ENCODE results near the gene ATXN1. TPM values are rescaled to one million over a fixed set of nuclear protein-coding genes. Genes with fewer than 3 reads are reported as not detected.

ATXN1 gene
- total RNA-seq, 4 donors from 2014 or later = 48.7 to 166 (median 105) TPM

DNA sequence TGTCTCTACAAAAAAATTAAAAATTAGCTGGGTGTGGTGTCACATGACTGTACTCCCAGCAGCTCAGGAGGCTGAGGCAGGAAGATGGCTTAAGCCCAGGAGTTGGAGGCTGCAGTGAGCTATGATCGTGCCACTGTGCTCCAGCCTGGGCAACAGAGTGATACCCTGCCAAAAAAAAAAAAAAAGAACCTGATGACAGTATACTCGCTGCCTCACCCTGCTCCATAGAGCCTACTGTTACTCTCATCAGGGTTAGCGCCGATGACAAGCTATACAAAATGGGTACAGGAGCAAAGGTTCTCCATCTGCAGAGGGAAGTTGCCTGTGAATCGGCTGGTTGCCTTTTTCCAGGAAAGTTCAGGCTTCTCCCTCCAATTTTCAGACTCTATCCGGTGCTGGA is 469.5 kb downstream of the ATXN1 start:
- Histone ChIP-seq H3K27me3 (no peaks in the 10 kb centered on the region), H3K9me3 (no peaks in the 10 kb centered on the region), H3K36me3 (no peaks in the 10 kb centered on the region), H3K27ac (no peak overlapping the region), H3K4me3 (no peak overlapping the region), H3K4me1 (no peaks in the 10 kb centered on the region)
- 83 to 84% methylated on average over 5 to 6 of the region's 6 CpGs for WGBS, 2 donors (ENCODE audit: low coverage in 1 of 2)
- no peak for TF ChIP-seq CTCF (IDR thresholded peaks at IDR 0.05)
- no peak for TF ChIP-seq EP300 (IDR thresholded peaks at IDR 0.05; ENCODE audit: low read depth)
- no peak for TF ChIP-seq POLR2A (IDR thresholded peaks at IDR 0.05)
- TF ChIP-seq POLR2AphosphoS5 (IDR thresholded peaks at IDR 0.05) = no peak
- intact Hi-C loops (cut with DNase I; ENCODE audit: low total_unique reads) (no loop called here), in situ Hi-C loops (cut with MboI; ENCODE audit: low pct_ligation_motif_present in 1 of 4, low pct_unique_long_range_greater_than_20kb in 1 of 4, low sequenced_read_pairs in 3 of 4) (no loop called here)
- no peak for DNase-seq

DNA sequence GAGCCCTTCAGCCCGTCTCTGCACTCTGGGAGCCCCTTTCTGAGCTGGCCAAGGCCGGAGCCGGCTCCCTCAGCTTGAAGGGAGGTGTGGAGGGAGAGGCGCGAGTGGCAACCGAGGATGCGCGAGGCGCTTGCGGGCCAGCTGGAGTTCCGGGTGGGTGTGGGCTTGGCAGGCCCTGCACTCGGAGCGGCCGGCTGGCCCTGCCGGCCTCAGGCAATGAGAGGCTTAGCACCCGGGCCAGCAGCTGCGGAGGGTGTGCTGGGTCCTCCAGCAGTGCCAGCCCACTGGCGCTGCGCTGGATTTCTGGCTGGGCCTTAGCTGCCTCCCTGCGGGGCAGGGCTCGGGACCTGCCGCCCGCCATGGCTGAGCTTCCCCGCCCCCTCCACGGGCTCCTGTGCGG is 473.1 kb downstream of the ATXN1 start:
- DNase-seq = no peak
- Histone ChIP-seq H3K9me3 (no peaks in the 10 kb centered on the region), H3K27ac (no peak overlapping the region), H3K27me3 (no peaks in the 10 kb centered on the region), H3K4me3 (no peak overlapping the region), H3K4me1 (no peaks in the 10 kb centered on the region), H3K36me3 (no peaks in the 10 kb centered on the region)
- in situ Hi-C loops (cut with MboI; ENCODE audit: low pct_ligation_motif_present in 1 of 4, low pct_unique_long_range_greater_than_20kb in 1 of 4, low sequenced_read_pairs in 3 of 4) = no loop called here
- 88 to 96% methylated on average over 6 to 26 of the region's 26 CpGs for WGBS, 2 donors (ENCODE audit: low coverage in 1 of 2)
- TF ChIP-seq CTCF (IDR thresholded peaks at IDR 0.05) = no peak
- no peak for TF ChIP-seq POLR2AphosphoS5 (IDR thresholded peaks at IDR 0.05)
- TF ChIP-seq EP300 (IDR thresholded peaks at IDR 0.05; ENCODE audit: low read depth) = no peak
- no peak for TF ChIP-seq POLR2A (IDR thresholded peaks at IDR 0.05)
- intact Hi-C loops (cut with DNase I; ENCODE audit: low total_unique reads) = no loop called here

DNA sequence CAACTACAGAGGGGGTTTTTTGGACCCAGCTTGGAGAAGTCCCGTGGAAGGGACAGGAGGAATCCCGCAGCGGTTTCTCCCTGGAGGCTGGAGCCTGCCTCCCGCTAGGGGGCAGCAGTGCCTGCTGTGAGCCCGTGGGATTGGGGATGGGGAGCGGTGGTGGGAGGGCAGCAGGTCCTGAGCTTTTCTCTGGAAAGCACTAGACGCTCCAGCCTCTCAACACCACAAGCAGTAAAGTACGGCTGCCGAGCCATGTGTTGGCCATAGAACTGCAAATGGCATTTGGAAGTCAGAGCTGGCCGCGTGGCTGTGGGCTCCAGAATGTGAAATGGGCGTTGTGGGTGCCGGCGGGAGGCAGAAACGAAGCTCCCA is 475.1 kb downstream of the ATXN1 start:
- no peak for DNase-seq
- H3K27ac ChIP-seq = no peak overlapping the region
- intact Hi-C loops (cut with DNase I; ENCODE audit: low total_unique reads) (no loop called here), in situ Hi-C loops (cut with MboI; ENCODE audit: low pct_ligation_motif_present in 1 of 4, low pct_unique_long_range_greater_than_20kb in 1 of 4, low sequenced_read_pairs in 3 of 4) (no loop called here)
- no peaks in the 10 kb centered on the region for H3K27me3 ChIP-seq
- H3K9me3 ChIP-seq = no peaks in the 10 kb centered on the region
- TF ChIP-seq EP300 (IDR thresholded peaks at IDR 0.05; ENCODE audit: low read depth) (no peak), CTCF (IDR thresholded peaks at IDR 0.05) (peak in 4 of 5 experiments; percentile 30 to 43 (median 36))
- no peaks in the 10 kb centered on the region for H3K4me1 ChIP-seq
- no peaks in the 10 kb centered on the region for H3K36me3 ChIP-seq
- 74 to 93% methylated on average over 7 to 15 of the region's 15 CpGs for WGBS, 2 donors (ENCODE audit: low coverage in 1 of 2)
- no peak overlapping the region for H3K4me3 ChIP-seq

DNA sequence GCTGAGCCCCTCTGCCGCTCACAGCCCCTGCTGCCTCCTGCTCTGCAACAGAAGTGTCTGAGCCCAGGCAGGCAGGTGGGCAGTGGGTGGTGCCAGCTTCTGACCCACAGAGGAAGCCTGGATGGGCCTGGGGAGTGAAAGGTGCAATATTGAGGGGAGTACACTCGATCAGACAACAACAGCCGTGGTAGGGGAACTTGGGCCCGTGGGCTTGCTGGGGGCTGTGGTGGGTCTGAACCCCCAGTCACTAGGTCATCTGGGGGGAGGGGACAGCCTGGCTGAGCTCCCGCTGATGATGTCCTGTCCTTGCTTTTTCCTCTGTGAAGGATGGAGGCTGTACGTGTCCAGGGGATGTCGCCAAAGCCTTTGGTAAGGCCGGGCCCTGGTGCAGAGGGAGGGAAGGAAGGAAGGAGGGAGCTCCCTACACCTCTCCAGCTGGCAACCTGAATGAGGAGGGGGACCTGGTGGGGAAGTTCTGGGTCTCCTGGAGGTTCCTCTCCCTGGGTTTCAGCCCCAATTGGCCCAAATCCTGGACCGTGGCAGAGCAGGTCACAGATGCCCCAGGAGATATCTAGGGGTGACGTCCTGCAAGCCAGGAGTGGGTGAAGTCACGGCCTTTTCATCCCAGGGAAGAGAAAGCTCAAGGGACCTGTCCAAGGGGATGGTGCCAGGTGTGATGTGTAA is 475.7 kb downstream of the ATXN1 start:
- DNase-seq = no peak
- WGBS, 2 donors (ENCODE audit: low coverage in 1 of 2) = 87% methylated on average over 11 of the region's 11 CpGs; no CpG with 5 or more reads in 1 of the 2 donors
- in situ Hi-C loops (cut with MboI; ENCODE audit: low pct_ligation_motif_present in 1 of 4, low pct_unique_long_range_greater_than_20kb in 1 of 4, low sequenced_read_pairs in 3 of 4) = no loop called here
- Histone ChIP-seq H3K27me3 (no peaks in the 10 kb centered on the region), H3K4me1 (no peaks in the 10 kb centered on the region), H3K36me3 (no peaks in the 10 kb centered on the region), H3K4me3 (no peak overlapping the region), H3K27ac (no peak overlapping the region), H3K9me3 (no peaks in the 10 kb centered on the region)
- intact Hi-C loops (cut with DNase I; ENCODE audit: low total_unique reads) = no loop called here
- no peak for TF ChIP-seq POLR2A (IDR thresholded peaks at IDR 0.05)
- no peak for TF ChIP-seq CTCF (IDR thresholded peaks at IDR 0.05)
- TF ChIP-seq EP300 (IDR thresholded peaks at IDR 0.05; ENCODE audit: low read depth) = no peak
- TF ChIP-seq POLR2AphosphoS5 (IDR thresholded peaks at IDR 0.05) = no peak

Measured in transverse colon (tissue), 4 donors.